Activated CD8-positive, alpha-beta memory T cell treated with anti-CD3 and anti-CD28 coated beads, Interleukin-2, amount 50 U/mL, for 1 hour (primary cell): ENCODE measurements around the gene USP51.
A peak's percentile ranks its signal among the peaks of the same experiment; 100 is the strongest.
"Not testable (repeated sequence)": the region's sequence is repeated elsewhere in the genome, so short reads cannot be mapped to it uniquely, and the experiment has no call there.

Experiments used
- DNase-seq: peaks from one replicate; pipeline ENCODE4 v3.0.0-alpha.2; 2020; ENCODE audit errors: extremely low read depth

USP51 gene

GRCh38 chrX:55465108-55465507 is 24.5 kb downstream of the USP51 start:
- DNase-seq: not testable (repeated sequence)

GRCh38 chrX:55464050-55464449 is 25.6 kb downstream of the USP51 start:
- DNase-seq: not testable (repeated sequence)

GRCh38 chrX:55459926-55460325 is 29.7 kb downstream of the USP51 start:
- not testable (repeated sequence) for DNase-seq

- DNase-seq: not testable (repeated sequence)
These were observed 30.2 kb downstream of the USP51 start for GRCh38 chrX:55459426-55459825.

- DNase-seq: not testable (repeated sequence)
These were observed 33.9 kb downstream of the USP51 start for GRCh38 chrX:55455708-55456107.

- no peak for DNase-seq
These were observed 36.9 kb downstream of the USP51 start for GRCh38 chrX:55452833-55453124.

GRCh38 chrX:55451990-55452832 is 37.4 kb downstream of the USP51 start, which contains the start of gene MAGEH1:
Gene MAGEH1 (plus strand): TSS chrX:55452127. CDS start chrX:55452375, 248 bp downstream.
- DNase-seq: peak; percentile 57

- no peak for DNase-seq
These were observed 38.0 kb downstream of the USP51 start for GRCh38 chrX:55451626-55451989.

GRCh38 chrX:55451141-55451540 is 38.5 kb downstream of the USP51 start:
- no peak for DNase-seq

GRCh38 chrX:55450259-55450658 is 39.4 kb downstream of the USP51 start:
- no peak for DNase-seq

- DNase-seq: not testable (repeated sequence)
These were observed 46.2 kb downstream of the USP51 start for GRCh38 chrX:55443468-55443867.
